Stimulated activated memory B cell treated with anti-CD40 and anti-IgM and Interleukin-4, amounts not matched to agents 10 μg/mL and 1 μg/mL and 100 μg/mL, for 72 hours (primary cell): ENCODE measurements around the gene SPRYD7.
"Not testable (repeated sequence)": the region's sequence is repeated elsewhere in the genome, so short reads cannot be mapped to it uniquely, and the experiment has no call there.

Experiments used
- ATAC-seq: fragments of 150-1000 bp; cut with Tn5 transposase; 2 replicates; pipeline ENCODE4 v1.10.0; 2021
- H3K27ac Mint-ChIP-seq: one replicate; pipeline ENCODE4 v1.8.0; 2022; ENCODE audit warnings: mild to moderate bottlenecking, mixed read lengths
- H3K27me3 Mint-ChIP-seq: one replicate; pipeline ENCODE4 v1.8.0; 2022; ENCODE audit warnings: mixed read lengths
- H3K36me3 Mint-ChIP-seq: one replicate; pipeline ENCODE4 v1.8.0; 2022; ENCODE audit warnings: mixed read lengths
- H3K4me1 Mint-ChIP-seq: one replicate; pipeline ENCODE4 v1.8.0; 2022; ENCODE audit warnings: mixed read lengths
- H3K4me3 Mint-ChIP-seq: one replicate; pipeline ENCODE4 v1.8.0; 2022; ENCODE audit warnings: mild to moderate bottlenecking, moderate library complexity, mixed read lengths
- H3K9me3 Mint-ChIP-seq: one replicate; pipeline ENCODE4 v1.8.0; 2022; ENCODE audit warnings: mixed read lengths

SPRYD7 gene

GRCh38 chr13:49939321-49939720 is 3.2 kb upstream of the SPRYD7 start:
- Mint-ChIP-seq H3K27ac (no peak overlapping the region), H3K27me3 (no peaks in the 10 kb centered on the region), H3K4me1 (peaks cover 28% of the 10 kb centered on the region), H3K9me3 (no peaks in the 10 kb centered on the region), H3K4me3 (no peak overlapping the region), H3K36me3 (no peaks in the 10 kb centered on the region)
- no peak for ATAC-seq

- Mint-ChIP-seq H3K27ac (no peak overlapping the region), H3K9me3 (no peaks in the 10 kb centered on the region), H3K27me3 (no peaks in the 10 kb centered on the region), H3K36me3 (no peaks in the 10 kb centered on the region), H3K4me3 (no peak overlapping the region), H3K4me1 (peaks cover 31% of the 10 kb centered on the region)
- ATAC-seq, result no peak
These were observed 2.8 kb upstream of the SPRYD7 start for GRCh38 chr13:49938921-49939320.

DNA sequence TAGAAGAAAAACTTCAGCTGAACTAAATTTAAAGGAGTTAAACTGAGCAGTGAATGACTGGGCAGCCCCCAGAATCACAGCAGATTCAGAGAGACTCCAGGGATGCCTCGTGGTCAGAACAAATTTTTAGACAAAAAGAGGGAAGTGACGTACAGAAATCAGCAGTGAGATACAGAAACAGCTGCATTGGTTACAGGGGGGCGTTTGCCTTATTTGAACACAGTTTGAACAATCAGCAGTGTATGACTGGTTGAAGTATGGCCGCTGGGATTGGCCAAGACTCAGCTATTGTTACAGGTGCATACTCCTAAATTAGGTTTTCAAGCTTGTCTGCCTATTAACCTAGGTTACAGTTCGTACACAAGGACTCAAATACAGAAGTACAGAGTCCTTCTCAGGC is 2.2 kb upstream of the SPRYD7 start:
- H3K27ac Mint-ChIP-seq, result no peak overlapping the region
- ATAC-seq, result no peak
- no peaks in the 10 kb centered on the region for H3K9me3 Mint-ChIP-seq
- no peaks in the 10 kb centered on the region for H3K36me3 Mint-ChIP-seq
- H3K27me3 Mint-ChIP-seq, result no peaks in the 10 kb centered on the region
- H3K4me3 Mint-ChIP-seq, result no peak overlapping the region
- peaks cover 31% of the 10 kb centered on the region for H3K4me1 Mint-ChIP-seq

DNA sequence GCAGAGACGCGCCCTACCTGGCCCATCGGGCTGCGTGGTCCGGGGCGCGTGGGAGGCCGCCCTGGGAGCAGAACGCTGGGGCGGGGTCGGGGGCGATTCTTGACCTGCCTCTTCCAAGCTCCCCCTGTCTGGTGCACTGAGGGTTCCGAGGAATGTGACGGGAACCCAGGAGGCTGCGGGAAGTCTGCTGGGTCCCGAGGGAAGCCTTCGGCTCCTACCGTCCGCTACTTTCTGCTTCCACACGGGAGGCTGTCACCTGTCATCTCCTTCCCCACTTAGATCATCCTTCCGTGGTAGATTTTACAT is 781 bp upstream of the SPRYD7 start:
- Mint-ChIP-seq H3K27me3 (no peaks in the 10 kb centered on the region), H3K36me3 (no peaks in the 10 kb centered on the region), H3K9me3 (no peaks in the 10 kb centered on the region), H3K4me3 (peak overlapping the region; percentile 78), H3K4me1 (peaks cover 36% of the 10 kb centered on the region), H3K27ac (peak overlapping the region; percentile 68)
- ATAC-seq, result no peak

- no peaks in the 10 kb centered on the region for H3K27me3 Mint-ChIP-seq
- H3K4me3 Mint-ChIP-seq, result peak overlapping the region; percentile 78
- H3K27ac Mint-ChIP-seq, result peak overlapping the region; percentile 68
- H3K36me3 Mint-ChIP-seq, result no peaks in the 10 kb centered on the region
- H3K4me1 Mint-ChIP-seq, result peaks cover 36% of the 10 kb centered on the region
- H3K9me3 Mint-ChIP-seq, result no peaks in the 10 kb centered on the region
- peak; percentile 44 for ATAC-seq
These were observed 717 bp downstream of the SPRYD7 start for GRCh38 chr13:49935171-49936074.

GRCh38 chr13:49933511-49933910 is 2.6 kb downstream of the SPRYD7 start:
- Mint-ChIP-seq H3K4me3 (no peak overlapping the region), H3K27ac (no peak overlapping the region), H3K9me3 (no peaks in the 10 kb centered on the region), H3K4me1 (peaks cover 36% of the 10 kb centered on the region), H3K36me3 (no peaks in the 10 kb centered on the region), H3K27me3 (no peaks in the 10 kb centered on the region)
- ATAC-seq, result no peak

GRCh38 chr13:49932868-49933267 is 3.3 kb downstream of the SPRYD7 start:
- Mint-ChIP-seq H3K9me3 (no peaks in the 10 kb centered on the region), H3K27me3 (no peaks in the 10 kb centered on the region), H3K4me1 (peaks cover 30% of the 10 kb centered on the region), H3K4me3 (no peak overlapping the region), H3K36me3 (no peaks in the 10 kb centered on the region), H3K27ac (no peak overlapping the region)
- ATAC-seq, result no peak

DNA sequence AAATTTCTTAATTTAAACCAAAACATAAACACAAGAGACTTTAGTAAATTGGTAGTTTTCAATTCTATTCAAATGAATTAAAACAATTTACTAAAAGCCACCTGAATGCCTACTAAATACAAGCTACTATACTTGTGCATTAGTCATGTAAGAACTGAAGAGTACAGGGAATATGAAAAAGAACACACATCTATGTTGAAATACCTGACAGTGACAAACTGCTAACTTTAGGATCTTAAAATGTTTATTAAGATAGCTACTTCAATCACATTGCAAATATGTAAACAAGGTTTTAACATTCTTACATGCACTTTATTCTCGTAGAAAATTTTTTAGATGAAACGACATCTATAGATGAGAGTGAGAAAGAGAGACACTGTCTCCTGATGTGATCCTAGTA is 4.1 kb downstream of the SPRYD7 start:
- no peak for ATAC-seq
- H3K36me3 Mint-ChIP-seq, result no peaks in the 10 kb centered on the region

DNA sequence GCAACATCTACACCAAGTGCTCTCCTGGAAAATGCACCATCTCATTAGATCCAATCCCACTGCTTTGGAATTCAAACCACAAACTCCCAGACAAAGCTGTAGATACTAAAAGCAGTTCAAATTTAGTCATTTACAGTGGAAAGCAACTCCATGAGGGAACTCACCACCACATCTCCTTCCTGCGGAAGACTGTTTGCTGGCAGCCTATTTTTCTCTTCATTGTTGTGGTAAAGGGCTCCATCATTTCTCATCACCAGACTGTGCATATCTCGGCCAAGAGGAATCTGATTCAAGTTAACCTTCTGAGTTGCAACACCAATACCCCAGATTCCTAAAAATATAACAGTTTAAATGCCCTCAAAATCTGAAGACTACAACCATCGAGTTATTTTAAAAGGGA is 8.4 kb downstream of the SPRYD7 start:
- no peaks in the 10 kb centered on the region for H3K4me1 Mint-ChIP-seq
- H3K27me3 Mint-ChIP-seq, result no peaks in the 10 kb centered on the region
- no peak overlapping the region for H3K4me3 Mint-ChIP-seq
- H3K27ac Mint-ChIP-seq, result no peak overlapping the region
- ATAC-seq, result no peak
- H3K9me3 Mint-ChIP-seq, result no peaks in the 10 kb centered on the region
- H3K36me3 Mint-ChIP-seq, result peaks cover 26% of the 10 kb centered on the region

More for the DNA sequence above, 4.1 kb downstream of the SPRYD7 start:
- H3K27me3 Mint-ChIP-seq, result no peaks in the 10 kb centered on the region
- no peaks in the 10 kb centered on the region for H3K9me3 Mint-ChIP-seq
- no peak overlapping the region for H3K4me3 Mint-ChIP-seq
- H3K4me1 Mint-ChIP-seq, result peaks cover 24% of the 10 kb centered on the region
- H3K27ac Mint-ChIP-seq, result no peak overlapping the region

DNA sequence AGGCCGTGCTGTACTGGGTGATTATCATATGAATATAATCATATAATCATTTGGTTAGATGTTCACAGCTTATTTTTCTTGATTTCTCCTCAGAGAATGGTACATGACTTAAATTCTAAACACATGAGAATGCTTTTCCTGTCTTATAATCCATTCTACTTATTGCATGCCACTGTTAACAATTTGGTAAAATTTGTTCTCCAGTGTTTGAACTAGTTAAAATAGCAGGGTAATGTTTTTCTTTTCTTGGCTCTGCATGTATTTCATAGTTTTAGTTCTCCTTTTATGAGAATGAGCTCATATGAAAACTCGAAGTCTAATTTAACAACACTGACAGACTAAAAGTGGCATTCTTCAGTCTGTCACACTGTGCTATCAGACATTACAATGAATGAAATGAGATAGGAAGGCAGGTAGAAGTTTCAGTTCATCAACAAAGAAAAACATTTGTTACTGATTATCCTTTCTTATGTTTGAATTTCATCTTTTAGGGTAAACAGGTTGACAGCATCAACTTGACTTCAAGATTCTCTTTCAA is 10.2 kb downstream of the SPRYD7 start:
- peaks cover 42% of the 10 kb centered on the region for H3K36me3 Mint-ChIP-seq
- peaks cover 3% of the 10 kb centered on the region for H3K9me3 Mint-ChIP-seq
- no peak overlapping the region for H3K27ac Mint-ChIP-seq
- no peaks in the 10 kb centered on the region for H3K4me1 Mint-ChIP-seq
- ATAC-seq, result no peak
- no peaks in the 10 kb centered on the region for H3K27me3 Mint-ChIP-seq
- H3K4me3 Mint-ChIP-seq, result no peak overlapping the region

- H3K27ac Mint-ChIP-seq, result no peak overlapping the region
- H3K4me3 Mint-ChIP-seq, result no peak overlapping the region
- peaks cover 47% of the 10 kb centered on the region for H3K36me3 Mint-ChIP-seq
- no peak for ATAC-seq
- H3K9me3 Mint-ChIP-seq, result peaks cover 3% of the 10 kb centered on the region
- H3K27me3 Mint-ChIP-seq, result no peaks in the 10 kb centered on the region
- no peaks in the 10 kb centered on the region for H3K4me1 Mint-ChIP-seq
These were observed 13.8 kb downstream of the SPRYD7 start for GRCh38 chr13:49922301-49922700.

DNA sequence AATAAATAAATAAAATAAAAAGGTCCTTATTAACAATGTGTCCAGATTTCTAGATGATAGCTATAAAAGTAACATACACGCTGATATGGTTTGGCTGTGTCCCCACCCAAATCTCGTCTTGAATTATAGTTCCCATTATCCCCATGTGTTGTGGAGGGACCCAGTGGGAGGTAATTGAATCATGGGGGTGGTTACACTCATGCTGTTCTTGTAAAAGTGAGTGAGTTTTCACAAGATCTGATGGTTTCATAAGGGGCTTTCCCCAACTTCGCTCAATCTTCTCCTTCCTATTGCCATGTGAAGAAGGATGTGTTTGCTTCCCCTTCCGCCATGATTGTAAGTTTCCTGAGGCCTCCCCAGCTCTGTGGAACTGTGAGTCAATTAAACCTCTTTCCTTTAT is 15.2 kb downstream of the SPRYD7 start:
- not testable (repeated sequence) for H3K27ac Mint-ChIP-seq, H3K4me3 Mint-ChIP-seq, H3K4me1 Mint-ChIP-seq, H3K27me3 Mint-ChIP-seq, H3K9me3 Mint-ChIP-seq, ATAC-seq
- H3K36me3 Mint-ChIP-seq, result peaks cover 51% of the 10 kb centered on the region

DNA sequence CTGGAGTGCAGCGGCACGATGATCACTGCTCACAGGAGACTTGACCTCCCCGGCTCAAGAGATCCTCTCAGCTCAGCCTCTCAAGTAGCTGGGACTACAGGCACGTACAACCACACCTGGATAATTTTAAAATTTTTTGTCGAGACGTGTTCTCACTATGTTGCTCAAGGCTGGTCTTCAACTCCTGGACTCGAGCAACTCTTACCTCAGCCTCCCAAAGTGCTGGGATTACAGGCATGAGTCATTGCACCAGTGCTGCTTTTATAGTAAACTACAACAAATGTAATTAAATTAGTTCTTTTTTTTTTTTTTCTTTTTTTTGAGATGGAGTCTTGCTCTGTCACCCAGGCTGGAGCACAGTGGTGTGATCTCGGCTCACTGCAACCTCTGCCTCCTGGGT is 18.0 kb downstream of the SPRYD7 start:
- peaks cover 44% of the 10 kb centered on the region for H3K36me3 Mint-ChIP-seq
- ATAC-seq, H3K27ac Mint-ChIP-seq, H3K4me1 Mint-ChIP-seq, H3K4me3 Mint-ChIP-seq, H3K9me3 Mint-ChIP-seq, H3K27me3 Mint-ChIP-seq: not testable (repeated sequence)

- Mint-ChIP-seq H3K36me3 (peaks cover 33% of the 10 kb centered on the region), H3K9me3 (no peaks in the 10 kb centered on the region), H3K27ac (no peak overlapping the region), H3K4me1 (no peaks in the 10 kb centered on the region), H3K27me3 (no peaks in the 10 kb centered on the region), H3K4me3 (no peak overlapping the region)
- ATAC-seq, result no peak
These were observed 21.2 kb downstream of the SPRYD7 start for GRCh38 chr13:49914947-49915346.

DNA sequence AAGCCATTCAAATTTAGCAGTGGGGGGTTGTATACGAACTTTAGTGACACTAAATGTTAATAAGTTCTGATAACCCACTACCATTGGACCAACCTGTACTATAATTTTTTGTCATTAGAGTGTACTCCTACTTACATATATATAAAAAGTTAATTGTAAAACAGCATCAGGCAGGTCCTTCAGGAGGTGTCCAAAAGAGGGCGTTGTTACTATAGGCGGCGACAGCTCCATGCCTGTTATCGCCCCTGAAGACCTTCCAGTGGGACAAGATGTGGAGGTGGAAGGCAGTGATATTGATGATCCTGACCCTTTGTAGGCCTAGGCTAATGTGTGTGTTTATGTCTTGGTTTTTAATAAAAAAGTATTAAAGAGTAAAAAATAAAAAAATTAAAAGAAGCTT is 27.5 kb downstream of the SPRYD7 start:
- no peaks in the 10 kb centered on the region for H3K27me3 Mint-ChIP-seq
- H3K36me3 Mint-ChIP-seq, result peaks cover 8% of the 10 kb centered on the region
- ATAC-seq, result no peak
- H3K9me3 Mint-ChIP-seq, result no peaks in the 10 kb centered on the region
- H3K4me1 Mint-ChIP-seq, result no peaks in the 10 kb centered on the region
- no peak overlapping the region for H3K4me3 Mint-ChIP-seq
- no peak overlapping the region for H3K27ac Mint-ChIP-seq

GRCh38 chr13:49904729-49905456 is 31.2 kb downstream of the SPRYD7 start:
- no peaks in the 10 kb centered on the region for H3K27me3 Mint-ChIP-seq
- H3K4me1 Mint-ChIP-seq, result no peaks in the 10 kb centered on the region
- ATAC-seq, result peak; percentile 39
- H3K36me3 Mint-ChIP-seq, result no peaks in the 10 kb centered on the region
- H3K27ac Mint-ChIP-seq, result no peak overlapping the region
- no peaks in the 10 kb centered on the region for H3K9me3 Mint-ChIP-seq
- H3K4me3 Mint-ChIP-seq, result no peak overlapping the region
